ENCODE results near the gene RCOR1.
"Not testable (repeated sequence)": the region's sequence is repeated elsewhere in the genome, so short reads cannot be mapped to it uniquely, and the experiment has no call there.

Gene RCOR1

GRCh38 chr14:102591944-102592762 is at the start of gene RCOR1:
Gene RCOR1, plus strand, starts transcription at chr14:102592649. Its CDS starts 238 bp downstream, at chr14:102592887.
- peaks cover 36% of the 10 kb centered on the region for H3K4me1 Mint-ChIP-seq (ENCODE audit: low read depth)
- peak; percentile 98 for DNase-seq
- peaks cover 26% of the 10 kb centered on the region for H3K36me3 Mint-ChIP-seq (ENCODE audit: low read depth)
- peak within 1 kb of the TSS; percentile 87 for H3K4me3 Mint-ChIP-seq
- no peaks in the 10 kb centered on the region for H3K27me3 Mint-ChIP-seq
- H3K9me3 Mint-ChIP-seq = no peaks in the 10 kb centered on the region
- H3K27ac Mint-ChIP-seq = peak within 1 kb of the TSS; percentile 95

- Mint-ChIP-seq H3K27ac (no peak overlapping the region), H3K9me3 (no peaks in the 10 kb centered on the region), H3K4me1 (ENCODE audit: low read depth) (peaks cover 7% of the 10 kb centered on the region), H3K4me3 (no peak overlapping the region), H3K36me3 (ENCODE audit: low read depth) (no peaks in the 10 kb centered on the region), H3K27me3 (peaks cover 38% of the 10 kb centered on the region)
- no peak for DNase-seq
These were observed 48.3 kb upstream of the RCOR1 start for GRCh38 chr14:102544046-102544746.

GRCh38 chr14:102544747-102545460 is 47.5 kb upstream of the RCOR1 start:
- H3K4me3 Mint-ChIP-seq = no peak overlapping the region
- H3K27me3 Mint-ChIP-seq = peaks cover 38% of the 10 kb centered on the region
- no peaks in the 10 kb centered on the region for H3K36me3 Mint-ChIP-seq (ENCODE audit: low read depth)

GRCh38 chr14:102545461-102546265 is 46.8 kb upstream of the RCOR1 start:
- peaks cover 7% of the 10 kb centered on the region for H3K4me1 Mint-ChIP-seq (ENCODE audit: low read depth)
- H3K9me3 Mint-ChIP-seq = no peaks in the 10 kb centered on the region
- H3K4me3 Mint-ChIP-seq = no peak overlapping the region
- H3K27me3 Mint-ChIP-seq = peaks cover 38% of the 10 kb centered on the region
- DNase-seq = no peak
- H3K27ac Mint-ChIP-seq = no peak overlapping the region
- no peaks in the 10 kb centered on the region for H3K36me3 Mint-ChIP-seq (ENCODE audit: low read depth)

More at GRCh38 chr14:102544747-102545460, 47.5 kb upstream of the RCOR1 start:
- DNase-seq = peak; percentile 50
- Mint-ChIP-seq H3K4me1 (ENCODE audit: low read depth) (peaks cover 7% of the 10 kb centered on the region), H3K27ac (no peak overlapping the region), H3K9me3 (no peaks in the 10 kb centered on the region)

- Mint-ChIP-seq H3K27ac (no peak overlapping the region), H3K9me3 (no peaks in the 10 kb centered on the region), H3K4me3 (no peak overlapping the region), H3K4me1 (ENCODE audit: low read depth) (peaks cover 14% of the 10 kb centered on the region), H3K27me3 (peaks cover 30% of the 10 kb centered on the region), H3K36me3 (ENCODE audit: low read depth) (no peaks in the 10 kb centered on the region)
- no peak for DNase-seq
These were observed 43.7 kb upstream of the RCOR1 start for GRCh38 chr14:102548616-102549240.

- peaks cover 11% of the 10 kb centered on the region for H3K4me1 Mint-ChIP-seq (ENCODE audit: low read depth)
- not testable (repeated sequence) for H3K36me3 Mint-ChIP-seq (ENCODE audit: low read depth); DNase-seq; H3K4me3 Mint-ChIP-seq; H3K27ac Mint-ChIP-seq; H3K9me3 Mint-ChIP-seq
- H3K27me3 Mint-ChIP-seq = peaks cover 15% of the 10 kb centered on the region
These were observed 41.5 kb upstream of the RCOR1 start for GRCh38 chr14:102550927-102551401.

- peak; percentile 56 for DNase-seq
- Mint-ChIP-seq H3K27ac (no peak overlapping the region), H3K4me3 (no peak overlapping the region), H3K9me3 (no peaks in the 10 kb centered on the region), H3K27me3 (peaks cover 8% of the 10 kb centered on the region), H3K36me3 (ENCODE audit: low read depth) (no peaks in the 10 kb centered on the region), H3K4me1 (ENCODE audit: low read depth) (peaks cover 11% of the 10 kb centered on the region)
These were observed 40.3 kb upstream of the RCOR1 start for GRCh38 chr14:102551995-102552705.

GRCh38 chr14:102554821-102555819 is 37.3 kb upstream of the RCOR1 start:
- H3K27ac Mint-ChIP-seq = peak overlapping the region; percentile 69
- no peaks in the 10 kb centered on the region for H3K9me3 Mint-ChIP-seq
- H3K4me3 Mint-ChIP-seq = peak overlapping the region; percentile 63
- DNase-seq = peak; percentile 81
- H3K36me3 Mint-ChIP-seq (ENCODE audit: low read depth) = no peaks in the 10 kb centered on the region
- H3K4me1 Mint-ChIP-seq (ENCODE audit: low read depth) = peaks cover 11% of the 10 kb centered on the region
- no peaks in the 10 kb centered on the region for H3K27me3 Mint-ChIP-seq

GRCh38 chr14:102556098-102556677 is 36.3 kb upstream of the RCOR1 start:
- H3K4me3 Mint-ChIP-seq = no peak overlapping the region

GRCh38 chr14:102557434-102558226 is 34.8 kb upstream of the RCOR1 start:
- Mint-ChIP-seq H3K27me3 (no peaks in the 10 kb centered on the region), H3K4me3 (no peak overlapping the region), H3K9me3 (no peaks in the 10 kb centered on the region), H3K27ac (no peak overlapping the region), H3K4me1 (ENCODE audit: low read depth) (peaks cover 4% of the 10 kb centered on the region), H3K36me3 (ENCODE audit: low read depth) (no peaks in the 10 kb centered on the region)
- DNase-seq = no peak

More at GRCh38 chr14:102556098-102556677, 36.3 kb upstream of the RCOR1 start:
- peaks cover 11% of the 10 kb centered on the region for H3K4me1 Mint-ChIP-seq (ENCODE audit: low read depth)
- no peak overlapping the region for H3K27ac Mint-ChIP-seq
- no peak for DNase-seq
- H3K27me3 Mint-ChIP-seq = no peaks in the 10 kb centered on the region
- H3K36me3 Mint-ChIP-seq (ENCODE audit: low read depth) = no peaks in the 10 kb centered on the region
- no peaks in the 10 kb centered on the region for H3K9me3 Mint-ChIP-seq

GRCh38 chr14:102558556-102558955 is 33.9 kb upstream of the RCOR1 start:
- H3K4me3 Mint-ChIP-seq = no peak overlapping the region
- peaks cover 4% of the 10 kb centered on the region for H3K4me1 Mint-ChIP-seq (ENCODE audit: low read depth)
- no peak overlapping the region for H3K27ac Mint-ChIP-seq
- no peaks in the 10 kb centered on the region for H3K36me3 Mint-ChIP-seq (ENCODE audit: low read depth)
- DNase-seq = no peak
- H3K9me3 Mint-ChIP-seq = no peaks in the 10 kb centered on the region
- no peaks in the 10 kb centered on the region for H3K27me3 Mint-ChIP-seq

Measured in activated T-cell treated with anti-CD3 and anti-CD28 coated beads, Interleukin-2, amount 50 U/mL, for 24 hours (primary cell).